HG02678 (cell line): ENCODE measurements around the gene SIPA1L2.

Experiments
- ATAC-seq: cut with Tn5 transposase; IDR thresholded peaks from one replicate; pipeline ENCODE4 v1.9.1; 2021; ENCODE audit warnings: mild to moderate bottlenecking, moderate library complexity; ENCODE audit not compliant: unreplicated experiment

SIPA1L2 gene

DNA sequence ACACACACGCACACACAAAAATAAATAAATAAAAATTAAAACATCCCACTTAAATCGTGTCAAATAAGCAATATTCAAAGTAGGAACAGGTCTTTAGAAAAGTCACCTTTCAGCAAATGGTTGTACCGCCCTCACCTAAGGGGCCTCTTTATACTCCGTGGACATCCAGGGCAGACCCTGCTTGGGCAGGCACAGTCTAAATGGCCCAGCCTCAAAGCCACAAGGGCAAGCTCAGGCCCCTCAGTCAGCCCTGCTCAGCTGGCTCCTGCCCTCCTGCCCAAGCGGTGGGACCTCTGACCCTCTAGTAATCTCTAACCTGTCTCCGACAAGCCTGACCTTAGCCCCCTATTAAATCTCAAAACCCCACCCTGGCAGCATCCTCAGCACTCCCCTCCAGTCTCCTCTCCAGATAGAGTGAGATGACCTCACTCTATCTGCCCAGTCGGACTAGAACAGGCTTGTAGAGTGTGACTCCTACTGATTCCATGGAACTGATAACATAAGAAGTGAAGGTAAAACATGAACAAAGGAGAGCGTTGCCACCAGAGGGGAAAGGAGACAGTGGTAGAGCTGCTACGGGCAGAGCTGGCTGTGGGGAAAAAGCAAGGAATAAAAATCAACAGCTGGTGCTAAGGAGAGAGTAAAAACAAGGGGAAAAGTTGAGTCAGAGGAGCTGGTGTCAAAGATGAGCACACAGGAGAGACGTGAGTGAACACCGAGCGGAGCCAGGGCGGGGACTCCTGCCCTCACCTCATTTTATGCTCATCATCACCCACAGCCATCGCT is 36.0 kb downstream of the SIPA1L2 start:
- ATAC-seq, result no peak

DNA sequence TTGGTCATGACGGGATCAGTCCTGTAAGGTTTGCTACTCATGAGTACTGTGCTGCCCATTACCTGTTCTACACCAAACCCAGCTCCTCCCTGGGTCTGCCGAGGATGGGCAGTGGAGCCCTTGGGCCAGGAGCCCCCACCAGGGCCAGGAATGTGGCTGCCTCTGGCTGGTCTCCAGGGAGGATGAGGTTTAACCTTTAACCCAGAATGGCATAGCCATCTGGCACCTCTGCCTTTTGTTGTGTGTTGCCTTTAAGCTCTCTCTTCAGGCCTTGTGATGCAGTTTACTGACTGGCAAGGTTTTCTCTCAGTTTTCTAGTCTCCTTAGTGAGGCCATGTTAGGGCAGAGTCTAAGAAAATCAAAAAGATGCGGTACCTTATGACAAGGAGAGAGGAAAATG is 38.6 kb downstream of the SIPA1L2 start:
- ATAC-seq, result no peak

DNA sequence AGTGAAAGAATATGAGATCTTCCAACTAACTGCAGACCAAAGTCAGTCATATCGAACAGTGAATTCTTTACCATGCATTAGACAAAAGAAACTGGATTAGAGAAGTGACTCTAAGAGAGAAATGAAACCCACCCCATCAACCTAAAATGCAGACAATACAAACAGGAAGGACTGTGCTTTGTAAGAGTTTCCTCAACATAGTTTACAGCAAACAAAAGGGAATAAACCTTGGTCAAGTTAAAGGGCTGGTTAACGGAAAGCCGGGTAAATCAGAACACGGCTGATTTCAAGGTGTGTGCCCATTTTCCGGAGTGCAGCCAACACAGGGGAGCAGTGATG is 39.2 kb downstream of the SIPA1L2 start:
- peak; percentile 79 for ATAC-seq

DNA sequence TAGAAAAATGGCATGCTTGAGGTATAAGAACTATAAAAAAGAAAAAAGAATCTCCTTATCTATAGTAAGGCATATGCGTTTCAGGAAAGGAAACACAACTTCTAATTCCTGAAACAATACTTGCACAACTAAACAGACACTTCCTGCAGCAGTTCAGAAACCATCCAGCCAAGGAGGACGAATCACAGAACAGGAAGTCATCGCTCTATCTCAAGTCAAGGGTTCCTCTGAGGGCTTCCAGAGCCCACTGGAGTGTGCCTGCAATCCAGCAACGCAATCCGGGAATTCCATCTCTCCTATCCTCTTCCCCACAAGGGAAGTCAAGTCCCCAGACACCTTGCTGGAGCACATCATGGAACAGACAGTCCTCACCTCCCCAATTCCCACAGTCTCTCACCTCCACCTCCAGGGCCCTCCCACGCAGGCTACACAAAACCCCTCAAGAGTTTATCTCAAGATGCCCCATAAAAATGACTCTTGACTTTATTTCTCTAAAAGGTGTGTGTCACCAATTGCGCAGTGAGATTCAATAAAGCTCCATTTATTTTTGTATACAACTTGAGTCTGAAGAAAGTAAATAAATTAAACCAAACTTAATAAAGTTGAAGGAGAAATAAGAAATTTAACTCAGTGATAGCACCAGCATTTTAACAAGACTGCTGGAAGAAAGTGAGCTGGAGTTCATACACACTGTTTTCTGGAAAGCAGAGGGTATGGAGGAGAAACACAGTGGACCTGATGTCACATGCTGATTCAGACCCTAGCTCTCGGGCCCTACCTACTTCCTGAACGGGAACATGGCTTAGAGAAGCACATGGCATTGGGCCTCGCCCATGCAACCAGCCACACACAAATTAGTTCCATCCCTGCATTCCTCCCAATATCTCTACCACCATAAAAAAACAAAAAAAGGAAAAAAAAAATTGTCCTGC is 39.9 kb downstream of the SIPA1L2 start:
- peak; percentile 30 for ATAC-seq

DNA sequence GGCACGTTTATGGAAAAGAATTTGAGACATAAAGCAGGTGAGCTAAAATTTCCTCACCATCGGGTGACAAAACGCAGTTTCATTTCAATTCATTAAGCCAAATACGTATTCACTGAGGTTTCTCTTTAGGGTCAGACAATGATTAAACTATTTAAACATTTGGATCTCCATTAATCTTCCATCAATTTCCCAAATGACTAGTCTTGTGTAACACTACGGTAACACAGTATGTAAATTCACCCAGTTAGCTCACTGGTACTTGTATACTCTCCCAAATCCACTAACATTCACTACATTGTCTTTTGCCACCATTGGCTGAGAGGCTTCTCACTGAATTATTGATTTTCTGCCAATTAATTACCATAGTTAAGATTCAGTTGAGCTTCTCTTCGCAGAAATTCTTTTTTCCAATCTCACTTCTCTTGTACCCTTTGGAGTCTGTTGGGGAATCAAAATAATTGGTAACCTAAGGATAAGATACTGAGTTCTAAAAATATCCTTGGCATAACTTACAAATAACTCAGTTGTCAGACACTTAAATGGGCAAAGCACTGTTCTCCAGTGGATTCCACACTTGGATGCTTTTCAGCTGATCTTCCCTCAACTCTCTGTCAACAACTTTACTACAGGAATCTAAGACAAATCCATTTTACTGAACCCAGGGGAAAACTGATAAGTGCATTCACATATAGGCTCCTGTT is 40.7 kb downstream of the SIPA1L2 start:
- no peak for ATAC-seq

DNA sequence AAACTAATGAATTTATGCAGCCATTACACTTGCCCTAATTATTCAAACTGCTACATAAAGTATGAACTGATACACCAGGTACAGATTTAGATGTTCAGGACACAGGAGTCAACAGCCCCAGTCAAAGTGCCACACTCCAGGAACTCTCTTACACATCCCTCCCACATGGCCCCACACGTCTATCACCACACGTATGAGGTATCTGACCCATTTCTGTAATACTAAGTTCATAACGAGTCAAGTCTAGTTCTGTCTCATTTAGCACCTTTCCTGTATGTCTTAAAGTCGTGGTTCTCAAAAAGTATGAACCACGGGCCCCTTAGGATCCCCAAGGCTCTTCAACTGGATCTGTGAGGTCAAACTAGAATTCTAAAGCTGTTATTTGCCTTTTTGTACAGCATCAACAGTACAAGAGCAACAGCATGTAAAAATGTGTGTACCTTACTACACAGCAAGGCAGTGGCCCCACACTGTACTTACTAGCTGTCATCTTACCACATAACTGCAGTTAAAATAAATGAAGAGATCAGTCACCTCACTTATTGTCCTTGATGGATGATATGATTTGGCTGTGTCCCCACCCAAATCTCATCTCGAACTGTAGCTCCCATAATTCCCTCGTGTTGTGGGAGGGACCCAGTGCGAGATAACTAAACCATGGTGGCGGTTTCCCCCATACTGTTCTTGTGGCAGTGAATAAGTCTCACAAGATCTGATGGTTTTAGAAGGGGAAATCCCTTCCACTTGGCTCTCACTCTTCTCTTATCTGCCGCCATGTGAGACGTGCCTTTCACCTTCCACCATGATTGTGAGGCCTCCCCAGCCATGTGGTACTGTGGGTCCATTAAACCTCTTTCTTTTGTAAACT is 42.6 kb downstream of the SIPA1L2 start:
- no peak for ATAC-seq

DNA sequence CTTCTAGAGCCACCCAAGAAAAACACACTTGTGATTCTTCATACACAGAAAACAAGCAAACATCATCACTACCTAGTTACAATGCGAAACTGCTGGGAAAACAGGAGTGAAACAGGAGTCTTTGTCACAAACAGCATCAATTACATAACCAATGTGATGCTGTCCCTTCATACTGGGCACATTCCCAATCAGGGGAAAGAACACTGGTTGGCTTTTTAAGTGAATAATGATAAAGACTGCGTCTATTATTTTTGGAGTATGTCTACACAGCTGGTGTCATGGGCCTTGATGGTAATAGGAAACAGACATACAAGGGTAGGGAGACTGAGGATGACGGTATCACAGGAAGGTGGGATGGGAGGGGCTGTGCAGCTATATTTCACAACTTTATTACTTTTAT is 43.3 kb downstream of the SIPA1L2 start:
- no peak for ATAC-seq

DNA sequence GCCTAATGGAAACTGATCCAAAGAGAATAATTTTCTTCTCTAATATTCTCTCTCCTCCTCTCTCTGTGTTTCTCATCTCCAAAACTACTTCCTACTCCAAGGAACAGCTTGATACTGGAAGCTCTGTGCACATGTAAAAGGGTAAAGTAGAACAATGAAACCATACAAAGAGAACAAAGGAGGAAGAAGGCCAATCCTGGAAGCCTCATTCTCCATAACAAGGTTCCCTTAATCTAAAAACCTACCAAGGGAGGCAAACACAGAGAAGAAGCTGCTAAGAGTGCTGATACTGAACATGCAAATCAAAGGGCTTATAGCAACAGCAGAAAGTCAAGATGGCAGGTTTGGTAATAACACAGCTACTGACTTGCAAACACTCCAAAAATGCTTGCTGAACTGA is 44.4 kb downstream of the SIPA1L2 start:
- no peak for ATAC-seq

DNA sequence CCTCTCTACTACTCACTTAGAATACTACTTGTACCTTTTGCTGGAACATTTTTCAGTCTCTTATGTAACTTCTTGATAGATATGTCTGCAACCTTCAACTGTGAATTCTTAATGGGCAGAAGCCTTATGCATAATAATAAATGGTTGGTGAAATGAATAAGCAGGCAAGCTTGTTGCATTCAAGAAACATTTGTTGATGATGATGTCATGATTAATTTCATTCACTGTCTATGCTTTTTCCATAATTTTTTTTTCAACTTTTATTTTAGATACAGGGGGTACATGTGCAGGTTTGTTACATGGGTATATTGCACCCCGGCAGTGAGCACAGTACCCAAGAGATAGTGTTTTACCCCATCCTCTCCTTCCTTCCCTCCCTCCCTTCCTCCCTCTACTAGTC is 48.0 kb downstream of the SIPA1L2 start:
- ATAC-seq, result no peak
